RWPE2 (cell line): ENCODE data around the gene XPNPEP2.

Experiments used
- ATAC-seq: fragments of 200-7000 bp; cut with Tn5 transposase; 3 replicates; pipeline ENCODE4 v1.9.1; 2021; ENCODE audit warnings: low read depth
- DNase-seq: peaks from one replicate; pipeline ENCODE4 v3.0.0-alpha.2; 2020; ENCODE audit warnings: low spot score
- H3K27ac ChIP-seq: fragments of 450-650 bp; 2 replicates; pipeline ENCODE4 v1.5.1; 2017; ENCODE audit warnings: mild to moderate bottlenecking; ENCODE audit not compliant: poor library complexity, severe bottlenecking
- H3K27me3 ChIP-seq: fragments of 250-450 bp; sonication (Bioruptor Pico); 2 replicates; pipeline ENCODE4 v1.5.1; 2021; ENCODE audit warnings: mild to moderate bottlenecking, moderate library complexity; ENCODE audit not compliant: insufficient read depth, poor library complexity, severe bottlenecking
- H3K36me3 ChIP-seq: fragments of 250-450 bp; sonication (Bioruptor Pico); 2 replicates; pipeline ENCODE4 v1.5.1; 2020; ENCODE audit warnings: low read depth, mild to moderate bottlenecking, moderate library complexity
- H3K4me1 ChIP-seq: fragments of 250-450 bp; sonication (Bioruptor Pico); 2 replicates; pipeline ENCODE4 v1.5.1; 2021; ENCODE audit warnings: mild to moderate bottlenecking, moderate library complexity; ENCODE audit not compliant: insufficient read depth, poor library complexity, severe bottlenecking
- H3K4me3 ChIP-seq: fragments of 250-450 bp; sonication (Bioruptor Pico); 2 replicates; pipeline ENCODE4 v1.5.1; 2021; ENCODE audit warnings: mild to moderate bottlenecking, moderate library complexity; ENCODE audit not compliant: severe bottlenecking
- H3K9me3 ChIP-seq: fragments of 250-450 bp; sonication (Bioruptor Pico); 2 replicates; pipeline ENCODE4 v1.5.1; 2021; ENCODE audit warnings: mild to moderate bottlenecking, moderate library complexity; ENCODE audit not compliant: severe bottlenecking
- TF ChIP-seq, protein P1 (sequence below): fragments of 450-650 bp; IDR thresholded peaks from one replicate; pipeline ENCODE4 v1.5.1; 2017; ENCODE audit warnings: mild to moderate bottlenecking, moderate library complexity; ENCODE audit not compliant: poor library complexity, severe bottlenecking

Gene XPNPEP2

GRCh38 chrX:129718676-129719075 lies 20.1 kb upstream of the XPNPEP2 start:
- Histone ChIP-seq H3K4me1 (peaks cover 11% of the 10 kb centered on the region), H3K9me3 (no peaks in the 10 kb centered on the region), H3K27ac (peak overlapping the region; percentile 39), H3K4me3 (no peak overlapping the region), H3K27me3 (no peaks in the 10 kb centered on the region), H3K36me3 (no peaks in the 10 kb centered on the region)
- TF ChIP-seq, protein P1, sequence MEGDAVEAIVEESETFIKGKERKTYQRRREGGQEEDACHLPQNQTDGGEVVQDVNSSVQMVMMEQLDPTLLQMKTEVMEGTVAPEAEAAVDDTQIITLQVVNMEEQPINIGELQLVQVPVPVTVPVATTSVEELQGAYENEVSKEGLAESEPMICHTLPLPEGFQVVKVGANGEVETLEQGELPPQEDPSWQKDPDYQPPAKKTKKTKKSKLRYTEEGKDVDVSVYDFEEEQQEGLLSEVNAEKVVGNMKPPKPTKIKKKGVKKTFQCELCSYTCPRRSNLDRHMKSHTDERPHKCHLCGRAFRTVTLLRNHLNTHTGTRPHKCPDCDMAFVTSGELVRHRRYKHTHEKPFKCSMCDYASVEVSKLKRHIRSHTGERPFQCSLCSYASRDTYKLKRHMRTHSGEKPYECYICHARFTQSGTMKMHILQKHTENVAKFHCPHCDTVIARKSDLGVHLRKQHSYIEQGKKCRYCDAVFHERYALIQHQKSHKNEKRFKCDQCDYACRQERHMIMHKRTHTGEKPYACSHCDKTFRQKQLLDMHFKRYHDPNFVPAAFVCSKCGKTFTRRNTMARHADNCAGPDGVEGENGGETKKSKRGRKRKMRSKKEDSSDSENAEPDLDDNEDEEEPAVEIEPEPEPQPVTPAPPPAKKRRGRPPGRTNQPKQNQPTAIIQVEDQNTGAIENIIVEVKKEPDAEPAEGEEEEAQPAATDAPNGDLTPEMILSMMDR, result no peak
- ATAC-seq (no peak), DNase-seq (no peak)

DNA sequence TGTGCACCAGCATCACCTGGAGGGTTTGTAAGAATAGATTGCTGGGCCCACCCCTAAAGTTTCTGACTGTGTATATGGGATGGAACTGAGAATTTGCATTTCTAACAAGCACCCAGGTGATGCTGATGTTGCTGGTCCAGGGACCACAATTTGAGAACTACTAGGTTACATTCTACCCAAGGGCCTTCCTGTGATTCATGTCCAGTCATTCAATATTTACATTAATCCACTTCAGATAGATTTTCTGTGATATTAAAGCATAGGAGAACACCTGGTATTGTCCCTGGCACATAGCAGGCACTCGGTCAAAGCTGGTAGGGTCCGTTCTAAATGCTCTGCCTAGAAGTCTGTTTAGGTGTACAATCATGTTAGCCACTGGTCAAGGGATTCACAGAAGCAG lies 19.5 kb upstream of the XPNPEP2 start:
- H3K9me3 ChIP-seq, result no peaks in the 10 kb centered on the region
- ATAC-seq, result 0 out of 3 replicates have a peak, but pooled peaks have one; percentile 45
- no peaks in the 10 kb centered on the region for H3K36me3 ChIP-seq
- no peaks in the 10 kb centered on the region for H3K27me3 ChIP-seq
- no peak overlapping the region for H3K4me3 ChIP-seq
- TF ChIP-seq, protein P1, result no peak
- peak overlapping the region; percentile 39 for H3K27ac ChIP-seq
- DNase-seq, result no peak
- H3K4me1 ChIP-seq, result peaks cover 11% of the 10 kb centered on the region

- Histone ChIP-seq H3K36me3 (no peaks in the 10 kb centered on the region), H3K27me3 (no peaks in the 10 kb centered on the region), H3K4me3 (no peak overlapping the region), H3K27ac (peak overlapping the region; percentile 39), H3K9me3 (no peaks in the 10 kb centered on the region), H3K4me1 (peaks cover 11% of the 10 kb centered on the region)
- TF ChIP-seq, protein P1, result no peak
- DNase-seq (no peak), ATAC-seq (no peak)
These were observed 18.7 kb upstream of the XPNPEP2 start for GRCh38 chrX:129719931-129720530.

DNA sequence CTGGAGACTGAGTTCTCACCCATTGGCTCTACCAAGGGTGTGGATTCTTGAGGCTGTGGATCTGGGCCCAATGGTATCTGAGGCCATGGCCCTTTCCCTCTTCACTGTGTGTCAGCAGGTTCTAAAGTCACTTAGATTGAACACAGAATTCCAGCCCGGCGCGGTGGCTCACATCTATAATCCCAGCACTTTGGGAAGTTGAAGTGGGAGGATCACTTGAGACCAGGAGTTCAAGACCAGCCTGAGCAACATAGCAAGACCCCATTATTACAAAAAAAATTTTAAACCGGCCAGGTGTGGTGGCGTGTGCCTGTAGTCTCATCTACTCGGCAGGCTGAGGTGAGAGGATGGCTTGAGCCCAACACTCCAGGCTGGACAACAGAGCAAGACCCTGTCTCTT lies 18.0 kb upstream of the XPNPEP2 start:
- Histone ChIP-seq H3K27ac (no peak overlapping the region), H3K4me3 (no peak overlapping the region), H3K36me3 (no peaks in the 10 kb centered on the region), H3K4me1 (peaks cover 11% of the 10 kb centered on the region), H3K27me3 (no peaks in the 10 kb centered on the region), H3K9me3 (no peaks in the 10 kb centered on the region)
- ATAC-seq (no peak), DNase-seq (no peak)
- TF ChIP-seq, protein P1, result no peak

DNA sequence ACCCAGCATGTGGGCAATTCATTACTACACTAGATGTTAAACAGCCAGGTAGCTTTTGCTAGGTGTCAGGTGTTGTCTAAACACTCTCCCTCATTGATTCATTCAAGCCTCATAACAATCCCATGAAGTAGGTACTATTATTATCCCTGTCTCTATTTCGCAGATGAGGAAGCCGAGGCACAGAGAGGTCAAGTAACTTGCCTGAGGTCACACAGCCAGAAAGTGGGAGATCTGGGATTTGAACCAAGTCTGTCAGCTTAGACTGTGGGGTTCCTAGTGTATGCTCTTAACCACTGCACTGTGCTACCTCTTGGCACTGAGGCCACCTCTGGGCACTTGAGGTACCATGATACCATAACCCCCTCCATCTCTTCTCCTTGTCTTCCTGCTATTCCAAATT lies 17.4 kb upstream of the XPNPEP2 start:
- H3K9me3 ChIP-seq, result no peaks in the 10 kb centered on the region
- no peaks in the 10 kb centered on the region for H3K27me3 ChIP-seq

More for the DNA sequence above, 17.4 kb upstream of the XPNPEP2 start:
- TF ChIP-seq, protein P1, result no peak
- Histone ChIP-seq H3K4me1 (peaks cover 11% of the 10 kb centered on the region), H3K36me3 (no peaks in the 10 kb centered on the region), H3K27ac (no peak overlapping the region), H3K4me3 (no peak overlapping the region)
- ATAC-seq (no peak), DNase-seq (no peak)
